GM19193 (cell line): ENCODE data around the gene MARCHF5.

ENCODE experiments used
- POLR2A ChIP-seq: IDR thresholded peaks from 4 replicates; pipeline ENCODE4 v1.6.1; 2011; ENCODE audit not compliant: insufficient read depth, insufficient read length; ENCODE audit errors: extremely low read depth

The MARCHF5 gene, protein sequence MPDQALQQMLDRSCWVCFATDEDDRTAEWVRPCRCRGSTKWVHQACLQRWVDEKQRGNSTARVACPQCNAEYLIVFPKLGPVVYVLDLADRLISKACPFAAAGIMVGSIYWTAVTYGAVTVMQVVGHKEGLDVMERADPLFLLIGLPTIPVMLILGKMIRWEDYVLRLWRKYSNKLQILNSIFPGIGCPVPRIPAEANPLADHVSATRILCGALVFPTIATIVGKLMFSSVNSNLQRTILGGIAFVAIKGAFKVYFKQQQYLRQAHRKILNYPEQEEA

DNA sequence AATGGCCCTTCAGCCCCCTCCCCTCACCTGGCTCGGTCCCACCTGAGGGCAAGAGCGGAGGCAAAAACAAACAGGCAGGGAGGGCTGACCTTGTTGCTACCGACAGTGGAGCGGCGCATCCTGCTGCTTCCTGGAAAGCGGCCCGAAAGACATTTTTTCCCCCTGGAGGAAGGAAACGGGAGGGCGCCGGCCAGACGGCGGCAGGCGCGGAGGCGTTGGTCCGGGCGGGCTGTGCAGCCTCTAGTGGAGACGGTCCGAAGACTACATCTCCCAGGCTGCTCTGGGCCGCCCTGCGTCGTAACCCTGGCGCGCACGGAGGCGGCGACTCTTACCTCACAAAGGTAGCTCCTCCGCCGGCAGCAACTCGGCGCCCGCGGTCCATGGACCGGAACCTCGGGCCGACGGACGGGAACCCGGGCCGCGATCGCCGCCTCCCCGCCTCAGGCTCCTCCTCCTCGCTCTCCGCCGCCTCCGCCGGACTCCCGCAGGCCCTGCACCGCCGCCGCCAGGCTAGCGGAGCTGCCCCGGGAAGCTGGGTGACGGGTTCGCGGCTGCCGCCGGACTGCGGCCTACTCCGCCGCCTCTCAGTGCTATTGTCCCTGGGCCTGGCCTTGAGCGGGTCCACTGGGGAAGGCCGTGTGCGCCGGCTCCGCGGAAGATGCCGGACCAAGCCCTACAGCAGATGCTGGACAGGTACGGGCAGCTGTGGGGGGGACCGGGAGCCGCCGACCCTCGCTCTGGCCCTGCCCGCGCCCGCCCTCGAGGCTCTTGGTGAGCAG lies at the start of gene MARCHF5, which contains the start of gene CPEB3:
TSS of gene MARCHF5 (plus strand) at position 331 of the 779 bp plus-strand sequence. CDS start at position 659, 328 bp downstream.
TSS of gene CPEB3 (minus strand) at position 242 of the 779 bp plus-strand sequence. CDS start 50,728 bp downstream, outside the sequence.
- peak; percentile 61 for TF ChIP-seq POLR2A

DNA sequence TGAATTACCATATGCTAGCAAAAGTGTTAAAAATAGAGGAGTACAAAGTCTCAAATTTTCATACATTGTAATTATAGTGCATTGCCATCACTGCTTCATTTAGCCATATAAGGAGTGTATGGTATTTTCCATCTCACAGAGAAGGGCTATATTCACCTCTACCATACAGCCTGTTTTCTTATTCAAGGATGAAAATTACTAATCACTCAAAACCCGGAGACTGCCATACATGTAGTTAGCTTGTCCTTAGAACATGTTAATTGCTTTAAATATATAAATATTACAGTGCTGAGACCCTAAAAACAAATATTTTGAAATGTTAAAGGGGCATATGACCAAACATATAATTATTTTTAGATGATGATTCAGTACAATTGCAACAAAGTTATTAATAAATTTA lies 49.5 kb upstream of the MARCHF5 start:
- no peak for TF ChIP-seq POLR2A

DNA sequence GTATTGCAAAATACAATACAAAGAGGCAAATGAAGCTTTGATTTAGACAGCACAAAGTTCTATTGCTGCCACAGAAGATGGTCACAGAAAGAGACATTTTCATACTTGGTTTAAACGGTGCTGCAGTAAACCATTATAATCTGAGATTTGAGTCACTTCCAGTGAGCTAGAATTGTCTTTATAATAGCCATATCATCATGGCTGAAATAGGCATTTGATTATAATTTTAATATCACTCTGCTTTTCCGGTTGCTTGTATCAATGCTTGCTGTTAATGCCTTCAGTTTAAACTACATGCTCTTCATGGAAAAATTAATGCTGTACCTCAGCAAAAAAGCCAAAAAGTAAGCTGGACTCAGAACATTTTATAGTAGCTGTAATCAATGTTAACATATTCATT lies 48.6 kb upstream of the MARCHF5 start:
- no peak for TF ChIP-seq POLR2A

DNA sequence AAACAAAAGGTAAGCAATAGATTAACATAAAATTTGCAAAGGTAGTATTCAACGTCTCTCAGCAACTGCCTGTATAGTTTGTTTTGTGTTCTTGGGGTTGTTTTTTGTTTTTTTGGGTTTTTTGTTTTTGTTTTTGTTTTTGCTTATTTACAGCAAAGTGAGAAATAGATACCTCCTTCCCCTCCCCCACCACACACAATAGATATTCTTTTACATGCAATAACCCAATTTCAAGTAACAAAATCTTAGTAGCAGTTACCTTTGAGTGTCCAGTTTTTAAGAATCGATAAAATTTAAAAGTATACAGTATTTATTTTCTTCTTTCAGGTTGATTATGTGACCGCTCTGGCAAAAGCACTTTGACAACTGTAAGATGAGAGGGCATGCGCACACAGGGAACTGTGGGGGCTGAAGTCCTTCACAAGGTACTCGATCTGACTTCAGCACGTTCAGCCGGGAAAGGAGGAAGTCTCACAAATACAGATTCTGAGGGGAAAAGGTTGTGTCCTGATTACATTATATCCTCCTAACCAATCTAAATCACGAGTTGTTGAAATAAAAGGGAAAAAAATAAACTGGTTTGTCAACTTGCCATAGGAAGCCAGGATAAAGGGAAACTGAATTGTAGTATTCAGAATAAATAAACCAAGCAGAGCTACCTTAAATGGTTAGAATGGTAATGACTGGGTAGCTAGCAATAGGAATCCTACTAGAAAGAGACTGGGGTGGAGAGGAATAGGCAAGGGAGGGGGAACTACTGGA lies 47.9 kb upstream of the MARCHF5 start:
- no peak for TF ChIP-seq POLR2A

DNA sequence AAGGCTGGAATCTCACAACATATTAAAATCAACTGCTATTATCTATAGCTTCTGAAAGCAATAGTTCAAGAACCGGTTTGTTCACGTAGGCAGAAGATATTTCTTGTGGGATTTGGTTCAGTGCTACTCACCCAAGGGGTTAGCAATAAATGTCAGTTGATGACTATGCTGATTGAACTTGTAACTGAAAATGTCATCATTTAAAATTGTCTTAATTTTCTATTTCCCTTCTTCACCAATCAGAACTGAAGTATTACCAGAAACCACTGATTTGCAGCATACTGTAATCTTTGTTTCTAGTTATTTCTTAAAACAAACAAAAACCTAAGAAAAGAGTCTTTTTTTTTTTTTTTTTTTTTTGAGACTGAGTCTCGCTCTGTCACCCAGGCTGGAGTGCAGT lies 46.2 kb upstream of the MARCHF5 start:
- TF ChIP-seq POLR2A = no peak

DNA sequence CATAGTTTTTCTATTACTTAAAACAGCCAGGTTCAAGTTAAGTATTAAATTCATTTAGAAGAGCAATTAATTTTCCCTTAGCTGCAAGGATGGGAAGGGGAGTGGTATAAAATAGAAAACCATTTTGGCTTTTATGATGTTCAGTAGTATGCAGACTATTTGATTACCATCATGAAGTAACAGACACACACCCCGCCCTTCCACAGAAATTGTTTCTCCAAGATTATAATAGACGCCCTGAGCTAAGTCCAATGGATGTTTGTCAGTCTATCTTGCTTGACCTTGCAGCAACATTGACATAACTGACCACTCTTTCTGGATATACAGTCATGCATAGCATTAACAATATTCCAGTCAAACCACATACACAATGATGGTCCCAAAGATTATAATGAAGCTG lies 42.4 kb upstream of the MARCHF5 start:
- TF ChIP-seq POLR2A = no peak

DNA sequence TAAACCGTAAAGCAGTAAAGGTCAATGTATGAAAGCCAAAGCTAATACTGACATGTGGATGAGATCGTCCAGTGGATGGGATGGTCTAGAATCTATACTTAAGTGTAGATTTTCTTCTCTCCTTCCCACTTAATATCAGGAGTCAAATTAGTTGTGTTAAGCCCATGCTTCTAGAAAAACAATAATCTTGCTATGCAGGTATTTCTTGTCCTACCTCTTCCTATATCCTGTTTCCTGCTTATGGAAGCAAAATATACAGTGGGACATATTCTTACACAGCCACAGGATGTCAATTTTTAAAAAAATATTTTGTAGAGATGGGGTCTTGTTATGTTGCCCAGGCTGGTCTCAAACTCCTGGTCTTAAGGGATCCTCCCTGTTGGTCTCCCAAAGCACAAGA lies 27.6 kb upstream of the MARCHF5 start:
- no peak for TF ChIP-seq POLR2A

DNA sequence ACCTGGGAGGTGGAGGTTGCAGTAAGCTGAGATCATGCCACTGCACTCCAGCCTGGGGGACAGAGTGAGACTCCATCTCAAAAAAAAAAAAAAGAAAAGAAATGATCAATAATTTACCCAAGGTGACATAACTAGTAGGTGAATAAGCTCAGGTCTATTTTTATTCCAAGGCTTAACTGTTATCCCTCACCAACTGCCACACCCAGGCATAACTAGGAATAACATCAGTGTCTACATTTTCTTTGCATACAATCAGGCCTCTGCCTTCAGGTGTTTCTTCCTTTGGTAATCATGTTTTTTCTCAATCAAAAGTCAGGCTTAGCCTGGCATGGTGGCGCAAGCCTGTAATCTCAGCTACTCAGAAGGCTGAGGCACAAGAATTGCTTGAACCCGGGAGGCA lies 26.7 kb upstream of the MARCHF5 start:
- TF ChIP-seq POLR2A = no peak

DNA sequence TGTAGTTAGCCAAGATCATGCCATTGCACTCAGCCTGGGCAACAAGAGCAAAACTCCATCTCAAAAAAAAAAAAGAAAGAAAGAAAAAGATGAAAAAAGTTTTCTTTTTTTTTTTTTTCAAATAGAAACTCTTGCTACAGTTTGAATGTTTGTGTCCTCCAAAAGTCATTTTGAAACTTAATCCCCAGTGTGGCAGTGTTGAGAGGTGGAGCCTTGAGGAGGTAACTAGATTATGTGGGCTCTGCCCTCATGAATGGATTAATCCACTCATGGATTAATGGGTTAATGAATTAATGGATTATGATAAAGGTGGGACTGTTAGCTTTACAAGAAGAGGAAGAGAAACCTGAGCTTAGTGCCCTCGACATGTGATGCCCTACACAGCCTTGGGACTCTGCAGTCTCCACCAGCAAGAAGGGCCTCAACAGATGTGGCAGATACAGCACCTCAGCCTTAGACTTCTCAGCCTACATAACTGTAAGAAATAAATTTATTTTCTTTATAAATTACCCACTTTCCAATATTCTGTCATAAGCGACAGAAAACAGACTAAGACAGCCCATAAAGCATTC lies 25.2 kb upstream of the MARCHF5 start:
- no peak for TF ChIP-seq POLR2A

DNA sequence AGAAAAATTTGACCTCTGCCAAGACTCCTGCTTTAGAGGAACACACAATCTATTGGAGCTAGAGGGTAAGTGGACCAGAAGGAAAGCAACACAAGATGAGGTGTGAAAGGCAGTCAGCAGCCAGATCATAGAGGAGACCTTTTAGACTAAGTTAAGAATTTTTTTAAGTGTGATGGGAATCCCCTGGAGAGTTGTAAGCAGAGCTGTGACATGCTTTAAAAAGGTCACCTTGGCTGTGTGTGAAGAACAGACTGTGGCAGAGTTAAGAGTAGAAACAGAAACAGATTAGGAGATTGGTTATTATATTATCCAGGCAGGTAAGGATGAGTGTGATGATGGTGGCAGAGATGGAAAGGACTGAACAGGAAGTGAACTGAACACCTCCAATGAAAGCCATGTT lies 23.6 kb upstream of the MARCHF5 start:
- no peak for TF ChIP-seq POLR2A

DNA sequence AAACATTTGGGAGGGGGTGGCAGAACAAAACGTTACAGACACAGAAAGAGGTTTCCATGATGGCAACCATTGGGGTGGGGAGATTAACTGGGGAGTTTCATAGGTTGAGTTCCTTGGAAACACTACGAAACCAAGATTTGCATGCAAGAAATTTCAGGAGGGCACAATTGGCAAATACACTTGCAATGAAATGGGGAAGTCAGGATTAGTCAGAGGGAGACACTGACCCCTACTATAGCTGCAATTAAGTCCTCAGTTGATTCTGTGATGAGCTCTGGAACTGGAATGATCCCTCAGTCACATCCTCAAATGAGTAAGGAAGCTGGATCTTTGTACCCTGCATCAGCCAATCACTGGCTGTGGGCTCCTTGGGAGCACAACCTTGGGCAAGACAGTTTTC lies 22.2 kb upstream of the MARCHF5 start:
- TF ChIP-seq POLR2A = no peak

DNA sequence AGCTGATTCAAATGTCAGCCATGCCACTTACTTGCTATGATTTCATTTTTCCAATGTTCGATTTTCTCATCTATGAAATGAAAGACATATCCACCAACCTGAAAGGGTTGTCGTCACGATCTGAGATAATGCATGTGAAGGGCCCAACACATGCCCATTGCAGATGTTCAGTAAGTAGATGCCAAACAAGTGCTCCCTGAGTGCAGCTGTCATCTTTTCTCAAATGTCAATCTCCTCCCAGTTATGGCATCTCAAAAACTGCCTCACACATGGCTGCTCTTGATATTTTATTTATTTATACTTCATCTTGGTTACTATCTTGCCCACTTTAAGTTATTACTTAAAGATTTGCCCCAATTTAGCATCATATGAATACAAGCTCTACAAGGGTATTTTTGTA lies 16.9 kb upstream of the MARCHF5 start:
- TF ChIP-seq POLR2A = no peak

DNA sequence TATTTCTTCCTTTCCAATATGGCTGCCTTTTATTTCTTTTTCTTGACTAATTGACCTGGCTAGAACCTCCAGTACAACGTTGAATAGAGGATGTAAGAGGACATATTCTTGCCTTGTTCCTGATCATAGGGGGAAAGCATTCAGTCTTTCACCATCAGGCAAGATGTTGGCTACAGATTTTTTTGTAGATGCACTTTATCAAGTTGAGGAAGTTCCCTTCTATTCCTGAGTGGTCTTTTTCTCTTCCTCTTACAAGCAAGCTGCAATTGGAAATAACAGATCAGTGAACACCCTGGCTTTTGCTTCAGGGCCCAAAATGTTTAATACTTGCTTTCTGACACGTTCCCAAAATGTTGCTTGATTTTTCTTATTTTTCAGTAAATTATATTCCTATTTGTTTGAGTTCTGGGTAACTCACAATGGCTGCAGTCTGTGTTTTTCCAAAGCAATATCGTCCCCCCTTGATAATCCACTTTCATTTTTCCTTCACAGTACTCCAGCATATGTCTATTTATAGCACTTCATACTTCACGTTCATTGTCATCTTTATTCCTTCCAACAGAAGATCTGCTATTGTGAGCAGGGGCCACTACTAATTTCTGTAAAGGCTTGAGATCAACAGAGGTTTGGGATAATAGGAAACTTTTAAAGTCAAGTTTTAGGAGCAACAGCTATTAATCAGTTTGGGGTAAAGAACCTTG lies 11.8 kb upstream of the MARCHF5 start:
- TF ChIP-seq POLR2A = no peak

DNA sequence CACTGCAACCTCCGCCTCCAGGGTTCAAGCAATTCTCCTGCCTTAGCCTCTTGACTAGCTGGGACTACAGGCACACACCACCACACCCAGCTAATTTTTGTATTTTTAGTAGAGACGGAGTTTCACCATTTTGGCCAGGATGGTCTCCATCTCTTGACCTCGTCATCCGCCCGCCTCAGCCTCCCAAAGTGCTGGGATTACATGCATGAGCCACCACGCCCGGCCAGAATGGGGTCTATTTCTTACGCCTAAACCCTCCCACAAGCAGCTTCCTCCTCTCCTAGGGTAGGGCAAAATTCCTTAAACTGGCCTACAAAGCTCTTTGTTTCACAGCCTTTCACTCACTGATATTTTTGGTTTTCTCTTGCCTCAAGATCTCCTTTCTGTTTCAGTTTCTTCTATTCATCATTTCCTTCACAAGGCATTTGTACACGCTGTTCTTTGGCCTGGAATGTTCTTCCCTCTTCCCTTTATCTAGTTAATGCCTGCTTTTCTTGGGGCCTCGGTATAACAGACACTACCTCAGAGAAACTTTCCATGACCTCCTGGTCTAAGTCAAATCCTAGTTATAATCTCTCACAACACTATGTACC lies 6.8 kb upstream of the MARCHF5 start:
- no peak for TF ChIP-seq POLR2A
